Tibial nerve (tissue), 4 donors: ENCODE measurements around the gene AAMP. TPM values are rescaled to one million over a fixed set of nuclear protein-coding genes. Genes with fewer than 3 reads are reported as not detected.

Experiments used
- DNase-seq, 2 donors: peaks; one replicate each; pipeline ENCODE4 v3.0.0-alpha.2; 2019; ENCODE audit warnings: low spot score in 2 of 2
- H3K27ac ChIP-seq, 4 donors: fragments of 200-600 bp; sonication (generic) in 3 of 4; one replicate each; pipeline ENCODE4 v1.5.1; 2017 to 2019; ENCODE audit warnings: mild to moderate bottlenecking in 1 of 4
- H3K27me3 ChIP-seq, 2 donors: fragments of 200-600 bp; sonication (generic) in 1 of 2; one replicate each; pipeline versions ENCODE4 v1.5.1 to v1.6.0; 2017 to 2019
- H3K36me3 ChIP-seq, 3 donors: fragments of 200-600 bp; sonication (generic); one replicate each; pipeline ENCODE4 v1.5.1; 2018 to 2019
- H3K4me1 ChIP-seq, 4 donors: fragments of 200-600 bp; sonication (generic) in 3 of 4; one replicate each; pipeline ENCODE4 v1.5.1; 2017 to 2019
- H3K4me3 ChIP-seq, 4 donors: fragments of 200-600 bp; sonication (generic) in 3 of 4; one replicate each; pipeline ENCODE4 v1.5.1; 2017 to 2019; ENCODE audit warnings: mild to moderate bottlenecking in 1 of 4, moderate library complexity in 1 of 4
- H3K9me3 ChIP-seq, 4 donors: fragments of 200-600 bp; sonication (generic) in 3 of 4; one replicate each; pipeline ENCODE4 v1.5.1; 2017 to 2019
- CTCF ChIP-seq, 5 experiments: fragments of 200-600 bp in 3 of 5; fragments of 450-650 bp in 2 of 5; sonication (generic) in 3 of 5; IDR thresholded peaks; one replicate each; pipeline ENCODE4 v1.5.1; 2016 to 2019; ENCODE audit warnings: antibody characterized with exemption in 5 of 5, mild to moderate bottlenecking in 3 of 5, moderate library complexity in 2 of 5
- EP300 ChIP-seq, 2 donors: sonication (generic); formaldehyde crosslinking; IDR thresholded peaks; one replicate each; pipeline ENCODE4 v1.6.1; 2017; ENCODE audit warnings: antibody characterized with exemption in 2 of 2, mild to moderate bottlenecking in 1 of 2
- POLR2A ChIP-seq, 2 donors: fragments of 450-650 bp; IDR thresholded peaks; one replicate each; pipeline ENCODE4 v1.6.1; 2017; ENCODE audit warnings: antibody characterized with exemption in 2 of 2, mild to moderate bottlenecking in 2 of 2, moderate library complexity in 2 of 2
- WGBS, 2 donors: methylation state at CpG; one replicate each; pipeline ENCODE4 v1.1.5; 2018; 5-methylcytosine and 5-hydroxymethylcytosine counted together
- total RNA-seq, 4 donors: library from RNA; depleted of rRNA; stranded (reverse); fragments of >200 nt; gene quantifications; one replicate each; pipeline ENCODE4 v1.1.0, GENCODE V29; 2016

AAMP gene
- total RNA-seq, 4 donors from 2014 or later = 111 to 179 (median 143) TPM

- Histone ChIP-seq H3K27me3 (no peaks in the 10 kb centered on the region), H3K9me3 (no peaks in the 10 kb centered on the region), H3K36me3 (peaks cover 0 to 94% (median 18%) of the 10 kb centered on the region in 3 donors), H3K27ac (no peak overlapping the region), H3K4me1 (peaks cover 0 to 17% (median 11%) of the 10 kb centered on the region in 4 donors), H3K4me3 (no peak overlapping the region)
- TF ChIP-seq CTCF (IDR thresholded peaks at IDR 0.05) = no peak
- no peak for TF ChIP-seq POLR2A (IDR thresholded peaks at IDR 0.05)
- no peak for TF ChIP-seq EP300 (IDR thresholded peaks at IDR 0.05)
- no peak for DNase-seq
- WGBS, 2 donors = 95 to 100% methylated on average over 2 of the region's 2 CpGs
Measured at GRCh38 chr2:218235017-218235416, 34.9 kb downstream of the AAMP start.

GRCh38 chr2:218234521-218234920 lies 35.4 kb downstream of the AAMP start:
- H3K4me1 ChIP-seq = peaks cover 0 to 22% (median 11%) of the 10 kb centered on the region in 4 donors
- DNase-seq = no peak
- H3K9me3 ChIP-seq = no peaks in the 10 kb centered on the region
- H3K27ac ChIP-seq = peak overlapping the region in 1 of 4 donors; percentile 12
- peaks cover 0 to 94% (median 18%) of the 10 kb centered on the region in 3 donors for H3K36me3 ChIP-seq
- no peak overlapping the region for H3K4me3 ChIP-seq
- TF ChIP-seq CTCF (IDR thresholded peaks at IDR 0.05) = no peak
- H3K27me3 ChIP-seq = no peaks in the 10 kb centered on the region
- 53 to 54% methylated on average over 3 of the region's 3 CpGs for WGBS, 2 donors

GRCh38 chr2:218233543-218233942 lies 36.4 kb downstream of the AAMP start:
- no peaks in the 10 kb centered on the region for H3K27me3 ChIP-seq
- no peak overlapping the region for H3K27ac ChIP-seq
- no peaks in the 10 kb centered on the region for H3K9me3 ChIP-seq
- TF ChIP-seq EP300 (IDR thresholded peaks at IDR 0.05) = no peak
- TF ChIP-seq CTCF (IDR thresholded peaks at IDR 0.05) = no peak
- TF ChIP-seq POLR2A (IDR thresholded peaks at IDR 0.05) = no peak
- peaks cover 0 to 94% (median 11%) of the 10 kb centered on the region in 3 donors for H3K36me3 ChIP-seq
- H3K4me1 ChIP-seq = peaks cover 0 to 32% (median 14%) of the 10 kb centered on the region in 4 donors
- DNase-seq = no peak
- WGBS, 2 donors = 84 to 88% methylated on average over 4 of the region's 4 CpGs
- H3K4me3 ChIP-seq = no peak overlapping the region

- DNase-seq = no peak
- Histone ChIP-seq H3K4me1 (peaks cover 0 to 44% (median 17%) of the 10 kb centered on the region in 4 donors), H3K9me3 (no peaks in the 10 kb centered on the region), H3K4me3 (no peak overlapping the region), H3K27me3 (no peaks in the 10 kb centered on the region), H3K36me3 (peaks cover 0 to 97% (median 17%) of the 10 kb centered on the region in 3 donors), H3K27ac (peak overlapping the region in 3 of 4 donors; percentile 29 to 53 (median 37))
- WGBS, 2 donors = 0 to 2% methylated on average over 1 of the region's 1 CpG
- TF ChIP-seq CTCF (IDR thresholded peaks at IDR 0.05) (peak in 1 of 5 experiments; percentile 11), POLR2A (IDR thresholded peaks at IDR 0.05) (no peak)
Measured at GRCh38 chr2:218230882-218231281, 39.1 kb downstream of the AAMP start.

- Histone ChIP-seq H3K9me3 (no peaks in the 10 kb centered on the region), H3K4me1 (peaks cover 0 to 52% (median 19%) of the 10 kb centered on the region in 4 donors), H3K27me3 (no peaks in the 10 kb centered on the region), H3K4me3 (no peak overlapping the region), H3K27ac (peak overlapping the region in 3 of 4 donors; percentile 27 to 48 (median 29)), H3K36me3 (peaks cover 0 to 92% (median 11%) of the 10 kb centered on the region in 3 donors)
- TF ChIP-seq POLR2A (IDR thresholded peaks at IDR 0.05) (no peak), CTCF (IDR thresholded peaks at IDR 0.05) (no peak), EP300 (IDR thresholded peaks at IDR 0.05) (no peak)
- 85 to 89% methylated on average over 4 of the region's 4 CpGs for WGBS, 2 donors
- DNase-seq = no peak
Measured at GRCh38 chr2:218229851-218230250, 40.1 kb downstream of the AAMP start.
